Choroid plexus epithelial cell (primary cell): ENCODE results near the gene IKBKG.
"Not testable (repeated sequence)": the region's sequence is repeated elsewhere in the genome, so short reads cannot be mapped to it uniquely, and the experiment has no call there.

Experiments used
- DNase-seq: peaks from one replicate; pipeline ENCODE4 v3.0.0-alpha.2; 2010; ENCODE audit warnings: low read depth
- H3K4me3 ChIP-seq: 2 replicates; pipeline ENCODE4 v1.5.1; 2011; ENCODE audit warnings: low read depth, mild to moderate bottlenecking, control low read depth, low read length, moderate library complexity
- CTCF ChIP-seq: conservative IDR thresholded peaks from 2 replicates; pipeline ENCODE4 v1.5.1; 2011; ENCODE audit warnings: low read depth, mild to moderate bottlenecking, control low read depth, inconsistent platforms, low read length, moderate library complexity

The IKBKG gene

GRCh38 chrX:154607370-154607769 lies 60.0 kb downstream of the IKBKG start:
- no peak for TF ChIP-seq CTCF
- DNase-seq: no peak
- no peak overlapping the region for H3K4me3 ChIP-seq

- not testable (repeated sequence) for H3K4me3 ChIP-seq, DNase-seq
Observed at GRCh38 chrX:154607976-154608375, 60.6 kb downstream of the IKBKG start.

GRCh38 chrX:154608823-154609222 lies 61.4 kb downstream of the IKBKG start:
- H3K4me3 ChIP-seq, DNase-seq: not testable (repeated sequence)

GRCh38 chrX:154611146-154611545 lies 63.7 kb downstream of the IKBKG start:
- H3K4me3 ChIP-seq, DNase-seq: not testable (repeated sequence)

GRCh38 chrX:154613586-154613985 lies 66.2 kb downstream of the IKBKG start:
- H3K4me3 ChIP-seq, DNase-seq: not testable (repeated sequence)
